AG04450 (cell line): ENCODE data around the gene RPL38. TPM values are rescaled to one million over a fixed set of nuclear protein-coding genes. Genes with fewer than 3 reads are reported as not detected.

Source experiments
- CTCF ChIA-PET: fragments of 300-600, 350-600 bp; formaldehyde crosslinking; extraction: SDS; loops from one replicate; lab custom pipeline; 2022; ENCODE audit warnings: antibody characterized with exemption, inconsistent platforms; lab: Charles Lee
- POLR2A ChIA-PET: fragments of 350-600 bp; formaldehyde crosslinking; extraction: SDS; loops from one replicate; lab custom pipeline; 2021; ENCODE audit warnings: antibody characterized with exemption, inconsistent platforms; lab: Yijun Ruan, JAX
- DNase-seq: peaks from one replicate; pipeline ENCODE4 v3.0.0-alpha.2; 2011; ENCODE audit warnings: low read depth, low spot score
- H3K27ac ChIP-seq: one replicate; pipeline ENCODE4 v1.5.1; 2012; ENCODE audit warnings: low read depth, low read length, control low read depth
- H3K27me3 ChIP-seq: one replicate; pipeline ENCODE4 v1.6.0; 2012; ENCODE audit warnings: low read length; ENCODE audit not compliant: control insufficient read depth, insufficient read depth
- H3K4me3 ChIP-seq: 2 replicates; pipeline ENCODE4 v1.5.1; 2011; ENCODE audit warnings: mild to moderate bottlenecking, low read depth, low read length, control low read depth
- H3K9me3 ChIP-seq: 2 replicates; pipeline ENCODE4 v1.5.1; 2012; ENCODE audit warnings: low read length; ENCODE audit not compliant: control insufficient read depth, insufficient read depth
- CTCF ChIP-seq: IDR thresholded peaks from 2 replicates; pipeline ENCODE4 v1.5.1; 2011; ENCODE audit warnings: low read depth, low read length, control low read depth, inconsistent platforms
- polyA plus RNA-seq: library from polyadenylated mRNA; depleted of rRNA; stranded (reverse); fragments of >200 nt; gene quantifications from 2 replicates; pipeline ENCODE4 v1.2.3, GENCODE V29; 2011

Gene RPL38
- polyA plus RNA-seq, 1 experiment, result 2,383 TPM

GRCh38 chr17:74196541-74197317 is 6.7 kb upstream of the RPL38 start:
- no peak overlapping the region for H3K4me3 ChIP-seq
- H3K27me3 ChIP-seq, result peaks cover 29% of the 10 kb centered on the region
- H3K9me3 ChIP-seq, result no peaks in the 10 kb centered on the region
- TF ChIP-seq CTCF, result no peak
- ChIA-PET CTCF (no interaction called here), POLR2A (no interaction called here)
- no peak overlapping the region for H3K27ac ChIP-seq
- no peak for DNase-seq

GRCh38 chr17:74197801-74198200 is 5.7 kb upstream of the RPL38 start:
- no peak for DNase-seq
- no peak for TF ChIP-seq CTCF
- ChIA-PET CTCF (interaction anchor here (3.6 kb wide), 1 partner anchor 769 kb away, joined by 45 read pairs; no protein-coding TSS in a partner anchor), POLR2A (no interaction called here)
- Histone ChIP-seq H3K4me3 (no peak overlapping the region), H3K27me3 (peaks cover 31% of the 10 kb centered on the region), H3K9me3 (no peaks in the 10 kb centered on the region), H3K27ac (no peak overlapping the region)

- Histone ChIP-seq H3K9me3 (peaks cover 1% of the 10 kb centered on the region; the same call in 1 of the 2 replicates), H3K27ac (no peak overlapping the region), H3K27me3 (peaks cover 31% of the 10 kb centered on the region), H3K4me3 (no peak overlapping the region)
- DNase-seq, result no peak
- ChIA-PET POLR2A (no interaction called here), CTCF (interaction anchor here (1.5 to 3.6 kb wide), 5 partner anchors 8 to 769 kb away, joined by 5 to 45 read pairs (median 12); partner anchors contain the start of gene TTYH2)
- no peak for TF ChIP-seq CTCF
Observed at GRCh38 chr17:74198694-74199093, 4.8 kb upstream of the RPL38 start.

- Histone ChIP-seq H3K4me3 (no peak overlapping the region), H3K9me3 (peaks cover 4% of the 10 kb centered on the region; the same call in 1 of the 2 replicates), H3K27me3 (peaks cover 31% of the 10 kb centered on the region), H3K27ac (no peak overlapping the region)
- peak; percentile 97 for TF ChIP-seq CTCF
- CTCF ChIA-PET, result interaction anchor here (0.5 to 3.6 kb wide), 22 partner anchors 9 to 1474 kb away, joined by 3 to 45 read pairs (median 4); partner anchors contain the start of gene TTYH2
- DNase-seq, result no peak
- POLR2A ChIA-PET, result interaction anchor here (0.7 to 1.1 kb wide), 2 partner anchors 13 to 20 kb away, joined by 3 to 5 read pairs; no protein-coding TSS in a partner anchor
Observed at GRCh38 chr17:74199306-74200092, 4.0 kb upstream of the RPL38 start.
